Fibroblast of the aortic adventitia (primary cell): ENCODE results near the gene TXNRD2. TPM values are rescaled to one million over a fixed set of nuclear protein-coding genes. Genes with fewer than 3 reads are reported as not detected.

Experiments
- DNase-seq: peaks from one replicate; pipeline ENCODE4 v3.0.0-alpha.2; 2010; ENCODE audit warnings: low read depth
- H3K4me3 ChIP-seq: 2 replicates; pipeline ENCODE4 v1.5.1; 2011; ENCODE audit warnings: low read depth, mild to moderate bottlenecking, control low read depth, low read length, moderate library complexity
- total RNA-seq: library from RNA; depleted of rRNA; stranded (reverse); fragments of >200 nt; gene quantifications from 2 replicates; pipeline ENCODE4 v1.2.3, GENCODE V29; 2012; ENCODE audit warnings: low replicate concordance
- TF ChIP-seq, protein P1 (sequence below): IDR thresholded peaks from 2 replicates; pipeline ENCODE4 v1.5.1; 2011; ENCODE audit warnings: mild to moderate bottlenecking, low read length, control low read depth, inconsistent platforms; ENCODE audit not compliant: insufficient read depth

Gene TXNRD2
- total RNA-seq, 1 donor, result 16.4 TPM

DNA sequence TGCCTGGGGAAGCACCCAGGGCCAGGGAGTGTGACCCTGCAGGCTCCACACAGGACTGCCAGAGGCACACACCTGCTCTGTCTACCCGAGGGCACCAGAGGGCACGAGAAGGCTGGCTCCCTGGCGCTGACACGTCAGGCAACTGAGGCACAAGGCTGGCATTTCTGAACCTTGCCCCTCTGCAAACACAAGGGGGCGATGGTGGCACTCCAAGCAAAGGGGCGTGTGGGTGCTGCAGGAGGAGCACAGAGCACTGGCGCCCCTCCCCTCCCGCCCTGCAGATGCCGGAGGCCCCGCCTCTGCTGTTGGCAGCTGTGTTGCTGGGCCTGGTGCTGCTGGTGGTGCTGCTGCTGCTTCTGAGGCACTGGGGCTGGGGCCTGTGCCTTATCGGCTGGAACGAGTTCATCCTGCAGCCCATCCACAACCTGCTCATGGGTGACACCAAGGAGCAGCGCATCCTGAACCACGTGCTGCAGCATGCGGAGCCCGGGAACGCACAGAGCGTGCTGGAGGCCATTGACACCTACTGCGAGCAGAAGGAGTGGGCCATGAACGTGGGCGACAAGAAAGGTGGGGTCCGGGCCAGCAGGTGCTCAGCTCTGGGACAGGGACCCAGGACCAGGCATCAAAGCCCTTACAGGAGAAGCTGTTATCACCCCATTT, 20.8 kb upstream of the TXNRD2 start:
- peak; percentile 71 for DNase-seq
- H3K4me3 ChIP-seq, result no peak overlapping the region
- TF ChIP-seq, protein P1, sequence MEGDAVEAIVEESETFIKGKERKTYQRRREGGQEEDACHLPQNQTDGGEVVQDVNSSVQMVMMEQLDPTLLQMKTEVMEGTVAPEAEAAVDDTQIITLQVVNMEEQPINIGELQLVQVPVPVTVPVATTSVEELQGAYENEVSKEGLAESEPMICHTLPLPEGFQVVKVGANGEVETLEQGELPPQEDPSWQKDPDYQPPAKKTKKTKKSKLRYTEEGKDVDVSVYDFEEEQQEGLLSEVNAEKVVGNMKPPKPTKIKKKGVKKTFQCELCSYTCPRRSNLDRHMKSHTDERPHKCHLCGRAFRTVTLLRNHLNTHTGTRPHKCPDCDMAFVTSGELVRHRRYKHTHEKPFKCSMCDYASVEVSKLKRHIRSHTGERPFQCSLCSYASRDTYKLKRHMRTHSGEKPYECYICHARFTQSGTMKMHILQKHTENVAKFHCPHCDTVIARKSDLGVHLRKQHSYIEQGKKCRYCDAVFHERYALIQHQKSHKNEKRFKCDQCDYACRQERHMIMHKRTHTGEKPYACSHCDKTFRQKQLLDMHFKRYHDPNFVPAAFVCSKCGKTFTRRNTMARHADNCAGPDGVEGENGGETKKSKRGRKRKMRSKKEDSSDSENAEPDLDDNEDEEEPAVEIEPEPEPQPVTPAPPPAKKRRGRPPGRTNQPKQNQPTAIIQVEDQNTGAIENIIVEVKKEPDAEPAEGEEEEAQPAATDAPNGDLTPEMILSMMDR, result peak; percentile 72

DNA sequence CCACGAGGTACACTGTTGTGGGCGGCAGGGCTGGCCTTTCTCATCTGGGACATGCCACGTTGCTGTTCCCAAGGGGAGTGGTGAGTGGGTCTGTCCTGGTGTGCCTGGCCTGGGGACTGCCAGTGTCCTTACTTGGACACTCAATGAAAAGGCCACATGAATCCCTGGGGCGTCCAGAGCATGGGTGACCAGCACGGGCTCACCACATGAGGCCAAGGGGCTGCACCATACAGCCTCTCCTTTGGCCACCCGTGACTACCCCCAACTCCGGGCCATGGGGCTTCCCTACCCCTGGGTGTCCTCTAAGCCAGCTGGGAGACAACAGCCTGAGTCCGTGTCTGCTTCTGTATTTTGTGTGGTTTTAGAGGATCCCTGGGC, 20.2 kb upstream of the TXNRD2 start:
- DNase-seq, result no peak
- no peak overlapping the region for H3K4me3 ChIP-seq
- TF ChIP-seq, protein P1, result no peak

DNA sequence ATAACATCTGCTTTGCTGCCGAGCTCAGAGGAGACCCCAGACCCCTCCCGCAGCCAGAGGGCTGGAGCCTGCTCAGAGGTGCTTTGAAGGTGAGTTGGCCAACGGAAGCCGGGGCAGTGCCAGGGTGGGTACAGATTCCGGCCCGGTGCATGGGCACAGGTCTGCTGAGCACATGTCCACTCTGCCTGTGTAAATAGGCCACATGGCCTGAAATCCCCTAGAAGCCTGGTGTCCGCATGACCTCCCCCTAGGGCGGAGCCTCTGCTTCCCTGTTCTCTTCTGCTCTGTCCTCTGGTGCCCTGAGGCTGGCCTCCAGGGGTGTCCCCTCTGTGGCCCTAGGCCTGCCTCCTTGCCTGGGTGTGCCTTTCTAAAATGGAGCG, 19.6 kb upstream of the TXNRD2 start:
- no peak for DNase-seq
- TF ChIP-seq, protein P1, result no peak

DNA sequence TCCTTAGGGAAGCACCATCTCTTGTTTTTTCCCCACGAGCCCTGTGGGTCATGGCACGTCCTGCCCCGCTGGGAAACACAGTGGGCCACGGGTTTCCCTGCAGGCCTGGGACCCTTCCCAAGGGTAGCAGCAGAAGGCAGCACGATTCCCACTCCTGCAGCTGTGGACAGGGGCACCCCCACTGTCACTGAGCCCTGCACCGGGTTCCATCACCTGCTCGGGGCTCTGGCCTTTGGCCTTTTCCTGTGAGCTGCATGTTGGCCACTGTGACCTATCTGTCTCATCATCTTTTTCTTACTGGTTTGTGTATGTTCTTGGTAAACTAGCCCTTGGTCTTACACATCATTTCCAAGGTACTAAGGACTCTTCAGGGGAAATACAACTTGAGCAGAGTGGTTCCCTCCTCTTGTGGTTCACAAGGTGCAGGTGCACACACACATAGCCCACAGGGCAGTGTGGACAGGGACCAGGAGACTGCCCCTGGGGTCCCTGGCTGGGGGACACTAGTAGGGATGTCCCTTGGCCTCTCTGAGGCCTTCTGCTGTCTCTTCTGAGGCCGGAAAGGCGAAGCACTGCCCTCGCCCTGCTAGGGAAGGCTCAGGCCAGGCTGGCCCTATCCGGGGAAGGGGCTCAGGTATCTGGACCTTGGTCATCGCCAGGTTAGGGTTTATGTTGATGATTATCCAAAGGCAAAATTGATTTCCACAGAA, 19.0 kb upstream of the TXNRD2 start:
- no peak overlapping the region for H3K4me3 ChIP-seq
- DNase-seq, result no peak
- TF ChIP-seq, protein P1, result no peak

More for the DNA sequence above, 19.6 kb upstream of the TXNRD2 start:
- no peak overlapping the region for H3K4me3 ChIP-seq

DNA sequence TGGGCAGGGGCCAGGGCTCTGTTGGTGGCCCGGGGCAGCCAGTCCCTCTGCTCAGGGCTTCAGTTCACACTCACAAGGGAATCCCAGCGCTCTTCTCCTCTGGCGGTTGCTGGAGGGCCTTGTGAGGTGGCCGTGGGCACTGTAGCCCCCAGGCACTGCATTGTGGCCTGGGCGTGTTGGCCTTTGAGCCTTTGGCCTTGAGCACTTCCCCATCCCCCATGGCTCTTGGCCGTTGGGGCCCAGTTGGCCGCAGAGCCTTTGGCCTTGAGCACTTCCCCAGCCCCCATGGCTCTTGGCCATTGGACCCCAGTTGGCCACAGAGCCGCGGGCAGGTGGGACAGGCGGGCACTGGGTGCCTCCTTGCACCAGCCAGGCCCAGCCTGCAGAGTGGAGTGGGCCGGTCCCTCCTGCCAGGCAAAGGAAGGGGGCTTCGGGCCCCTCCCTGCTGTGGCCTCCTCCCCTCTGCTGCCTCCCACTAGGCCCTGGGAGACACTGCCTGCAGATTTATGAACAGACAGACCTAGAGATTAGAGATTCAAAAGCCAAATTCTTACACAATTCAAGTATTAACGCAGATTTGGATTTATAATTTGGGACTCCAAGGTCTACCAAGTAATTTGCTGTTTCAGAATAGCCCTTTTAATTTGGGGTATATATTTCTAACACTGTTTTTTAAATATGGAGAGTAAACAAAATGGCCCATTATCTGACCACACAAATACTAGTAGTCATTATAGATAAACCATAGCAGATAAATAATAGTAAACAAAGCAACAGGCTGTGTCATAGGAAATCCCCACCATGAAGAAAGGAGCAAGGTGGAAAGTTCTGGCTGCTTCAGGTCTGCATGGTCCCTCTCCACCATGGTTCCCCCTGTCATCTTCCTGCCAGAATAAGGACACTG, 18.2 kb upstream of the TXNRD2 start:
- peak overlapping the region; percentile 17 for H3K4me3 ChIP-seq
- DNase-seq, result no peak
- TF ChIP-seq, protein P1, result no peak

DNA sequence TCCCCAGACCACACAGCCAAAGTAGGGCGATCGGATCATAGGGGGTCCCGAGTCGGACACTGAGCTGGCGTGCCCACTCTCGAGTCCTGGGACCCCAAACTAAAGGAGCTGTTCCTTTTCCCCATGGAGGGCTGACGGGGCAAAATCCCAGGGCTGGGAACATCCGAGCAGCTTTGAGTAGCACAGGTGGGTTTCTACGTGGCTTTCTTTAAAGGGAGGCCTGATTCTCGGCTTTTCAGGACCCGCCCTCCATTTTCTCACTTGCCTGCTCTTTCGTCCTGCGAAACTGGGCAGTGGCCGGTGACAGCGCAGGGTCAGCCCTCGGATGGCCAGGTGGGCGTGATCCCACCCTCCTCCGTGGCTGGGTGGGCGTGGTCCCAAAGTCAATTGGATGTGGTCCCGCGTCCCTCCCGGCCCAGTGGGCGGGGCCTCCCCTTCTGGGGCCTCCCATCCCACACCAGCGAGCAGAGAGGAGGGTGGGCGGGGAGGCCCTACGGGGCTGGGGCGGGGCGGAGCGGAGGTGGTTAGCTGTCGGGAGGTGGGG, 17.5 kb upstream of the TXNRD2 start:
- DNase-seq, result peak; percentile 56
- peak overlapping the region; percentile 53 for H3K4me3 ChIP-seq
- TF ChIP-seq, protein P1, result no peak
